IMR-90 (cell line): ENCODE measurements around the gene DBF4B. TPM values are rescaled to one million over a fixed set of nuclear protein-coding genes. Genes with fewer than 3 reads are reported as not detected.

Experiments
- ATAC-seq: fragments of 200-7000 bp; cut with Tn5 transposase; 2 replicates; pipeline ENCODE4 v1.9.1; 2020; ENCODE audit warnings: low read depth, mild to moderate bottlenecking, moderate library complexity
- BruUV-seq: library from RNA; stranded (reverse); fragments of 400-500 nt; replicated peaks from 2 replicates; lab custom pipeline; 2021; lab: Mats Ljungman, UMichigan
- CTCF ChIA-PET: fragments of 300-600 bp; formaldehyde crosslinking; extraction: SDS; loops from one replicate; lab custom pipeline; 2021; ENCODE audit warnings: antibody characterized with exemption; lab: Yijun Ruan, JAX
- POLR2A ChIA-PET: fragments of 300-600 bp; sonication (Branson Sonifier 250); formaldehyde crosslinking; loops from one replicate; lab custom pipeline; 2022; ENCODE audit warnings: antibody characterized with exemption; ENCODE audit not compliant: unreplicated experiment; lab: Charles Lee
- DNase-seq: peaks from one replicate; pipeline ENCODE4 v3.0.0; 2013
- H2AFZ ChIP-seq: replicated peaks from 2 replicates; pipeline ENCODE3; 2013; ENCODE audit warnings: low read length, mild to moderate bottlenecking; ENCODE audit not compliant: poor library complexity
- H2AK5ac ChIP-seq: 2 replicates; pipeline ENCODE4 v1.6.1; 2013; ENCODE audit warnings: low read depth, low read length, inconsistent platforms
- H2AK9ac ChIP-seq: replicated peaks from 2 replicates; pipeline ENCODE3; 2013; ENCODE audit warnings: mild to moderate bottlenecking, low read depth, low read length, moderate library complexity; ENCODE audit not compliant: poor library complexity
- H2BK120ac ChIP-seq: 2 replicates; pipeline ENCODE4 v1.6.1; 2013; ENCODE audit warnings: low read depth, low read length, inconsistent platforms
- H2BK15ac ChIP-seq: 3 replicates; pipeline ENCODE4 v1.6.1; 2013; ENCODE audit warnings: low read depth, low read length, inconsistent platforms
- H2BK20ac ChIP-seq: 2 replicates; pipeline ENCODE4 v1.6.1; 2013; ENCODE audit warnings: low read depth, mild to moderate bottlenecking, inconsistent platforms, low read length, moderate library complexity
- H2BK5ac ChIP-seq: 2 replicates; pipeline ENCODE4 v1.6.1; 2013; ENCODE audit warnings: mild to moderate bottlenecking, low read depth, low read length, inconsistent platforms; ENCODE audit not compliant: poor library complexity, severe bottlenecking
- H3K14ac ChIP-seq: replicated peaks from 2 replicates; pipeline ENCODE4 v1.6.1; 2013; ENCODE audit warnings: low read depth, low read length, inconsistent platforms
- H3K18ac ChIP-seq: 2 replicates; pipeline ENCODE4 v1.6.1; 2013; ENCODE audit warnings: low read depth, low read length, control low read depth
- H3K23ac ChIP-seq: 2 replicates; pipeline ENCODE4 v1.6.1; 2013; ENCODE audit warnings: low read depth, low read length, inconsistent platforms
- H3K27ac ChIP-seq: 2 replicates; pipeline ENCODE4 v1.5.1; 2013; ENCODE audit warnings: mild to moderate bottlenecking, control low read depth, low read length; ENCODE audit not compliant: insufficient read depth
- H3K27me3 ChIP-seq: 2 replicates; pipeline ENCODE4 v1.6.1; 2013; ENCODE audit warnings: low read length; ENCODE audit not compliant: control insufficient read depth, insufficient read depth
- H3K36me3 ChIP-seq: 2 replicates; pipeline ENCODE4 v1.6.1; 2013; ENCODE audit warnings: low read length, mixed read lengths; ENCODE audit not compliant: control insufficient read depth, insufficient read depth
- H3K4ac ChIP-seq: 2 replicates; pipeline ENCODE4 v1.6.1; 2013; ENCODE audit warnings: low read depth, low read length, inconsistent platforms
- H3K4me1 ChIP-seq: 2 replicates; pipeline ENCODE4 v1.6.1; 2013; ENCODE audit warnings: low read length, mixed read lengths; ENCODE audit not compliant: control insufficient read depth, insufficient read depth
- H3K4me2 ChIP-seq: 2 replicates; pipeline ENCODE4 v1.6.1; 2013; ENCODE audit warnings: low read depth, mild to moderate bottlenecking, control low read depth, low read length, moderate library complexity
- H3K4me3 ChIP-seq: 2 replicates; pipeline ENCODE4 v1.5.1; 2013; ENCODE audit warnings: low read depth, mild to moderate bottlenecking, control low read depth, low read length, moderate library complexity; ENCODE audit not compliant: insufficient read depth
- H3K56ac ChIP-seq: 2 replicates; pipeline ENCODE4 v1.6.1; 2013; ENCODE audit warnings: low read length, inconsistent platforms; ENCODE audit not compliant: insufficient read depth; ENCODE audit errors: extremely low read depth
- H3K79me1 ChIP-seq, 2 experiments: 2 replicates each; pipeline ENCODE4 v1.6.1; 2013; ENCODE audit warnings: low read length in 2 of 2, inconsistent platforms in 1 of 2, low read depth in 1 of 2
- H3K9ac ChIP-seq: 2 replicates; pipeline ENCODE4 v1.6.1; 2013; ENCODE audit warnings: low read depth, low read length, control low read depth
- H3K9me1 ChIP-seq: 2 replicates; pipeline ENCODE4 v1.6.1; 2013; ENCODE audit warnings: low read length, inconsistent platforms; ENCODE audit not compliant: insufficient read depth
- H3K9me3 ChIP-seq: 2 replicates; pipeline ENCODE4 v1.6.1; 2013; ENCODE audit warnings: low read length; ENCODE audit not compliant: control insufficient read depth, insufficient read depth
- H4K20me1 ChIP-seq: 2 replicates; pipeline ENCODE4 v1.6.1; 2013; ENCODE audit warnings: low read length, inconsistent platforms; ENCODE audit not compliant: insufficient read depth
- H4K5ac ChIP-seq: 2 replicates; pipeline ENCODE4 v1.6.1; 2013; ENCODE audit warnings: mild to moderate bottlenecking, low read depth, low read length, control low read depth
- H4K8ac ChIP-seq, 2 experiments: 2 replicates each; pipeline ENCODE4 v1.6.1; 2013; ENCODE audit warnings: low read depth in 2 of 2, low read length in 2 of 2, control low read depth in 1 of 2, inconsistent platforms in 1 of 2
- H4K91ac ChIP-seq: 2 replicates; pipeline ENCODE4 v1.6.1; 2013; ENCODE audit warnings: low read depth, low read length, inconsistent platforms; ENCODE audit not compliant: insufficient read depth
- BHLHE40 ChIP-seq: fragments of 150-350 bp; IDR thresholded peaks from 2 replicates; pipeline ENCODE4 v1.6.1; 2016; ENCODE audit warnings: mild to moderate bottlenecking, low read depth, low read length
- CEBPB ChIP-seq: IDR thresholded peaks from 2 replicates; pipeline ENCODE4 v1.6.1; 2012; ENCODE audit warnings: low read depth, low read length, improper control_type of control experiment
- CHD1 ChIP-seq: IDR thresholded peaks from 2 replicates; pipeline ENCODE4 v1.6.1; 2012; ENCODE audit warnings: low read depth, low read length, improper control_type of control experiment
- CTCF ChIP-seq: conservative IDR thresholded peaks from 2 replicates; pipeline ENCODE4 v1.5.1; 2012; ENCODE audit warnings: mild to moderate bottlenecking, low read depth, low read length, improper control_type of control experiment
- ELK1 ChIP-seq: fragments of 150-350 bp; IDR thresholded peaks from 2 replicates; pipeline ENCODE4 v1.6.1; 2016; ENCODE audit warnings: low read depth, mild to moderate bottlenecking, low read length, moderate library complexity, borderline replicate concordance
- FOS ChIP-seq: fragments of 150-350 bp; IDR thresholded peaks from 2 replicates; pipeline ENCODE4 v1.6.1; 2016; ENCODE audit warnings: low read depth, low read length
- MAFK ChIP-seq: IDR thresholded peaks from 2 replicates; pipeline ENCODE4 v1.6.1; 2012; ENCODE audit warnings: low read depth, low read length, improper control_type of control experiment
- MAZ ChIP-seq: IDR thresholded peaks from 2 replicates; pipeline ENCODE4 v1.6.1; 2012; ENCODE audit warnings: low read depth, mild to moderate bottlenecking, low read length, improper control_type of control experiment, moderate library complexity, borderline replicate concordance
- MXI1 ChIP-seq: IDR thresholded peaks from 2 replicates; pipeline ENCODE4 v1.6.1; 2012; ENCODE audit warnings: low read depth, mild to moderate bottlenecking, low read length, moderate library complexity, borderline replicate concordance
- NFE2L2 ChIP-seq: fragments of 150-350 bp; IDR thresholded peaks from 2 replicates; pipeline ENCODE4 v1.6.1; 2016; ENCODE audit warnings: low read depth, mild to moderate bottlenecking, low read length
- POLR2A ChIP-seq: IDR thresholded peaks from 2 replicates; pipeline ENCODE4 v1.6.1; 2012; ENCODE audit warnings: mild to moderate bottlenecking, low read depth, low read length
- RAD21 ChIP-seq: IDR thresholded peaks from 2 replicates; pipeline ENCODE4 v1.6.1; 2012; ENCODE audit warnings: low read length, improper control_type of control experiment
- RCOR1 ChIP-seq: IDR thresholded peaks from 2 replicates; pipeline ENCODE4 v1.6.1; 2012; ENCODE audit warnings: mild to moderate bottlenecking, low read length, improper control_type of control experiment; ENCODE audit not compliant: insufficient replicate concordance
- RFX5 ChIP-seq: IDR thresholded peaks from 2 replicates; pipeline ENCODE4 v1.8.0; 2012; ENCODE audit warnings: low read depth, mild to moderate bottlenecking, low read length, moderate library complexity
- SMC3 ChIP-seq: fragments of 150-350 bp; IDR thresholded peaks from 2 replicates; pipeline ENCODE4 v1.6.1; 2016; ENCODE audit warnings: low read depth, mild to moderate bottlenecking, antibody characterized with exemption, low read length, moderate library complexity
- USF2 ChIP-seq: fragments of 150-350 bp; IDR thresholded peaks from 2 replicates; pipeline ENCODE4 v1.6.1; 2017; ENCODE audit warnings: mild to moderate bottlenecking, antibody characterized with exemption, low read length, low read depth
- WGBS, 2 experiments: methylation state at CpG; one replicate each; pipeline versions ENCODE4 v1.1.5 to v1.1.7; 2013; ENCODE audit warnings: missing lambda C conversion rate in 2 of 2; ENCODE audit not compliant: insufficient read length in 1 of 2; ENCODE audit errors: extremely low coverage in 2 of 2; 5-methylcytosine and 5-hydroxymethylcytosine counted together
- dilution Hi-C: fragments of 300-500 bp; cut with HindIII; formaldehyde crosslinking; loops from one replicate; pipeline ENCODE4 v1.14.3; 2018; ENCODE audit warnings: low sequenced_read_pairs; ENCODE audit not compliant: unreplicated experiment
- in situ Hi-C: fragments of 300-500 bp; cut with MboI; formaldehyde crosslinking; loops from 3 replicates; pipeline ENCODE4 v1.14.3; 2019; ENCODE audit warnings: low sequenced_read_pairs, inconsistent platforms, mixed read lengths
- intact Hi-C: fragments of 100-400 bp; cut with micrococcal nuclease; formaldehyde crosslinking; loops from 2 replicates; pipeline ENCODE4 v1.10.0; 2022
- polyA plus RNA-seq, 3 experiments: library from polyadenylated mRNA; depleted of rRNA; stranded (reverse); fragments of >200 nt; gene quantifications; 2 replicates each; pipeline ENCODE4 v1.2.3, GENCODE V29; 2012; ENCODE audit warnings: low replicate concordance in 1 of 3
- total RNA-seq: library from RNA; depleted of rRNA; stranded (reverse); fragments of >200 nt; gene quantifications from 2 replicates; pipeline ENCODE4 v1.2.3, GENCODE V29; 2012

The DBF4B gene
- total and polyA plus RNA-seq, 2 of the 4 experiments (the other 2 are of a cell fraction) = 3.6 to 10.2 TPM

- Histone ChIP-seq H4K8ac (no peak overlapping the region), H3K9me3 (no peaks in the 10 kb centered on the region), H2BK15ac (no peak overlapping the region), H2AFZ (no peak overlapping the region), H4K5ac (no peak overlapping the region), H3K56ac (no peak overlapping the region), H2BK120ac (no peak overlapping the region), H4K20me1 (no peaks in the 10 kb centered on the region), H2AK9ac (no peak overlapping the region), H3K23ac (no peak overlapping the region), H3K4ac (no peak overlapping the region), H3K4me1 (no peaks in the 10 kb centered on the region), H3K9me1 (no peaks in the 10 kb centered on the region; the same call in 1 of the 2 replicates), H3K4me3 (no peak overlapping the region), H4K91ac (no peak overlapping the region), H2AK5ac (no peak overlapping the region), H3K27ac (no peak overlapping the region), H2BK20ac (no peak overlapping the region), H3K79me1 (0 out of 4 replicates have a peak, but pooled peaks cover 0 to 3% of the 10 kb centered on the region in 2 experiments), H3K27me3 (no peaks in the 10 kb centered on the region), H3K14ac (no peak overlapping the region), H2BK5ac (no peak overlapping the region), H3K9ac (no peak overlapping the region), H3K4me2 (no peak overlapping the region), H3K18ac (no peak overlapping the region), H3K36me3 (no peaks in the 10 kb centered on the region; the same call in 1 of the 2 replicates)
- no CpG with 5 or more reads among the region's 3 CpGs for WGBS, 2 experiments
- no TSS peak for BruUV-seq
- CTCF ChIA-PET = no interaction called here
- POLR2A ChIA-PET = no interaction called here
- peak; percentile 49 for DNase-seq
- ATAC-seq = peak; percentile 82
- dilution Hi-C loops (no loop called here), intact Hi-C loops (no loop called here), in situ Hi-C loops (no loop called here)
- TF ChIP-seq RFX5 (no peak), MAFK (no peak), CEBPB (no peak), RAD21 (no peak), FOS (no peak), CHD1 (no peak), BHLHE40 (no peak), RCOR1 (no peak), USF2 (no peak), MAZ (no peak), MXI1 (no peak), NFE2L2 (no peak), SMC3 (no peak), ELK1 (no peak), CTCF (no peak), POLR2A (no peak)
Observed at GRCh38 chr17:44738214-44738906, 29.9 kb downstream of the DBF4B start.
